ENCODE results near the gene MADD. TPM values are rescaled to one million over a fixed set of nuclear protein-coding genes. Genes with fewer than 3 reads are reported as not detected.

MADD gene
- total and polyA plus RNA-seq, 10 of the 15 experiments (the other 5 are each of a cell fraction or from before 2014, with no cell fraction given), result 0.47 to 35.4 (median 17.6) TPM

DNA sequence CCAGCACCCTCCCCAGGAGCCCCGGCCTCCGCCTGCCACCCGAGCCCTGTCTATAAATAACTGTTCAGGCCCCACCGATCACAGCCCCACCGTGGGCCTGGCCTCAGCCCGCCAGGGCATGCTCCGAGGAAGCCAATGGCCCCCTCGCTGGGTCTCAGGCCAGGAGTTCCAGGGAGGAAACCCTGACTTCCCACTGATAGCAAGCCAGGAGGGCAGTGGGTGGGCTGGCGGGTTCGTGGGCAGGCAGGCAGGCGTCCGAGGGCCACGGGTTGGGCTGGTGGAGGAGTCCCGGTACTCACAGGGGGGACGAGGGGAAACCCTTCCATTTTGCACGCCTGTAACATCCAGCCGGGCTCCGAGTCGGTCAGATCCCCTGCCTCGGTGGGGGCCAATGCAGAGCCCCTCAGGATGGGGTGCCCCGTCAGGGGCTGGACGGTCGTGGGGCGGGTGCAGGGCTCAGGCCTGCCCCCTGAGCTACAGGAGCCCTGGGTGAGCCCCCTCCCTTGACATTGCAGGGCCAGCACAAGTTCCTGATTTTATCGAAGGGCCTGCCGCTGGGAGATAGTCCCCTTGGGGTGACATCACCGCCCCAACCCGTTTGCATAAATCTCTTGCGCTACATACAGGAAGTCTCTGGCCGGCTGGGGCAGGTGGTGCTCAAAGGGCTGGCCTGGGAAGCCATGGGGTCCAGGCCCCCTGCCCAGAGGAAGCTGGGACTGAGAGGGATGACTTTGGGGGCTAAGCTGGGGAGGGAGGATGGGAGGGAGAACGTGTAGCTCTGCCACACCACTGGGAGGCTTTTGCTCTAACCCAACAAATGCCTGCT is 108.3 kb downstream of the MADD start, which contains the start of gene SPI1 (continued):
- TF ChIP-seq ZNF592 (IDR thresholded peaks at IDR 0.05) (no peak), PML (IDR thresholded peaks at IDR 0.05; ENCODE audit: low read length) (0 out of 2 replicates have a peak, but pooled peaks have one; percentile 54), CEBPB (IDR thresholded peaks at IDR 0.05; ENCODE audit: borderline replicate concordance in 1 of 2, low read depth in 2 of 2, low read length in 2 of 2) (no peak), YY1 (IDR thresholded peaks at IDR 0.05; ENCODE audit: low read depth, low read length) (0 out of 2 replicates have a peak, but pooled peaks have one; percentile 16), SREBF2 (IDR thresholded peaks at IDR 0.05; ENCODE audit: low read length) (no peak), RAD21 (IDR thresholded peaks at IDR 0.05; ENCODE audit: insufficient read depth, low read depth, low read length) (no peak), CREB1 (IDR thresholded peaks at IDR 0.05; ENCODE audit: low read depth) (peak; percentile 67), IRF5 (IDR thresholded peaks at IDR 0.05; ENCODE audit: borderline replicate concordance) (no peak), RBBP5 (conservative IDR thresholded peaks at IDR 0.05) (no peak), MAX (IDR thresholded peaks at IDR 0.05; ENCODE audit: low read depth, low read length) (0 out of 2 replicates have a peak, but pooled peaks have one; percentile 24), RB1 (IDR thresholded peaks at IDR 0.05; ENCODE audit: borderline replicate concordance) (no peak), NR2F1 (conservative IDR thresholded peaks at IDR 0.05) (no peak), EP300 (IDR thresholded peaks at IDR 0.05; ENCODE audit: borderline replicate concordance in 1 of 2, control insufficient read depth in 1 of 2, low read depth in 2 of 2, low read length in 2 of 2) (no peak), ZBED1 (IDR thresholded peaks at IDR 0.05; ENCODE audit: borderline replicate concordance) (0 out of 2 replicates have a peak, but pooled peaks have one; percentile 10), NFXL1 (IDR thresholded peaks at IDR 0.05; ENCODE audit: borderline replicate concordance) (no peak), CBX5 (IDR thresholded peaks at IDR 0.05; ENCODE audit: low read depth) (no peak), ZNF217 (IDR thresholded peaks at IDR 0.05) (no peak), FOXM1 (IDR thresholded peaks at IDR 0.05; ENCODE audit: low read depth, low read length) (no peak), BRCA1 (IDR thresholded peaks at IDR 0.05; ENCODE audit: low read depth, low read length) (no peak), HDAC6 (IDR thresholded peaks at IDR 0.05; ENCODE audit: unreplicated experiment) (no peak)
- TF ChIP-seq, protein P1, sequence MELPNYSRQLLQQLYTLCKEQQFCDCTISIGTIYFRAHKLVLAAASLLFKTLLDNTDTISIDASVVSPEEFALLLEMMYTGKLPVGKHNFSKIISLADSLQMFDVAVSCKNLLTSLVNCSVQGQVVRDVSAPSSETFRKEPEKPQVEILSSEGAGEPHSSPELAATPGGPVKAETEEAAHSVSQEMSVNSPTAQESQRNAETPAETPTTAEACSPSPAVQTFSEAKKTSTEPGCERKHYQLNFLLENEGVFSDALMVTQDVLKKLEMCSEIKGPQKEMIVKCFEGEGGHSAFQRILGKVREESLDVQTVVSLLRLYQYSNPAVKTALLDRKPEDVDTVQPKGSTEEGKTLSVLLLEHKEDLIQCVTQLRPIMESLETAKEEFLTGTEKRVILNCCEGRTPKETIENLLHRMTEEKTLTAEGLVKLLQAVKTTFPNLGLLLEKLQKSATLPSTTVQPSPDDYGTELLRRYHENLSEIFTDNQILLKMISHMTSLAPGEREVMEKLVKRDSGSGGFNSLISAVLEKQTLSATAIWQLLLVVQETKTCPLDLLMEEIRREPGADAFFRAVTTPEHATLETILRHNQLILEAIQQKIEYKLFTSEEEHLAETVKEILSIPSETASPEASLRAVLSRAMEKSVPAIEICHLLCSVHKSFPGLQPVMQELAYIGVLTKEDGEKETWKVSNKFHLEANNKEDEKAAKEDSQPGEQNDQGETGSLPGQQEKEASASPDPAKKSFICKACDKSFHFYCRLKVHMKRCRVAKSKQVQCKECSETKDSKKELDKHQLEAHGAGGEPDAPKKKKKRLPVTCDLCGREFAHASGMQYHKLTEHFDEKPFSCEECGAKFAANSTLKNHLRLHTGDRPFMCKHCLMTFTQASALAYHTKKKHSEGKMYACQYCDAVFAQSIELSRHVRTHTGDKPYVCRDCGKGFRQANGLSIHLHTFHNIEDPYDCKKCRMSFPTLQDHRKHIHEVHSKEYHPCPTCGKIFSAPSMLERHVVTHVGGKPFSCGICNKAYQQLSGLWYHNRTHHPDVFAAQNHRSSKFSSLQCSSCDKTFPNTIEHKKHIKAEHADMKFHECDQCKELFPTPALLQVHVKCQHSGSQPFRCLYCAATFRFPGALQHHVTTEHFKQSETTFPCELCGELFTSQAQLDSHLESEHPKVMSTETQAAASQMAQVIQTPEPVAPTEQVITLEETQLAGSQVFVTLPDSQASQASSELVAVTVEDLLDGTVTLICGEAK (IDR thresholded peaks at IDR 0.05; ENCODE audit: borderline replicate concordance), result no peak; the same call in 1 of the 2 replicates

All from GM12878 (cell line).